WI38 (cell line): ENCODE results near the gene CAMLG.
"Not testable (repeated sequence)": the region's sequence is repeated elsewhere in the genome, so short reads cannot be mapped to it uniquely, and the experiment has no call there.

Experiments
- H3K4me3 ChIP-seq: 2 replicates; pipeline ENCODE4 v1.5.1; 2011; ENCODE audit warnings: low read depth, mild to moderate bottlenecking, control low read depth, low read length
- CTCF ChIP-seq: IDR thresholded peaks from 2 replicates; pipeline ENCODE4 v1.5.1; 2012; ENCODE audit warnings: low read depth, mild to moderate bottlenecking, control low read depth, low read length

CAMLG gene

GRCh38 chr5:134758176-134758503 lies 19.8 kb downstream of the CAMLG start:
- no peak for TF ChIP-seq CTCF
- H3K4me3 ChIP-seq, result peak overlapping the region; percentile 96

- peak; percentile 64 for TF ChIP-seq CTCF
- H3K4me3 ChIP-seq, result peak within 1 kb of the TSS; percentile 96
Measured at GRCh38 chr5:134758504-134759341, 20.4 kb downstream of the CAMLG start, which contains the start of gene DDX46. TSS of gene DDX46 (plus strand) at chr5:134758779. CDS start at chr5:134758939, 160 bp downstream.

DNA sequence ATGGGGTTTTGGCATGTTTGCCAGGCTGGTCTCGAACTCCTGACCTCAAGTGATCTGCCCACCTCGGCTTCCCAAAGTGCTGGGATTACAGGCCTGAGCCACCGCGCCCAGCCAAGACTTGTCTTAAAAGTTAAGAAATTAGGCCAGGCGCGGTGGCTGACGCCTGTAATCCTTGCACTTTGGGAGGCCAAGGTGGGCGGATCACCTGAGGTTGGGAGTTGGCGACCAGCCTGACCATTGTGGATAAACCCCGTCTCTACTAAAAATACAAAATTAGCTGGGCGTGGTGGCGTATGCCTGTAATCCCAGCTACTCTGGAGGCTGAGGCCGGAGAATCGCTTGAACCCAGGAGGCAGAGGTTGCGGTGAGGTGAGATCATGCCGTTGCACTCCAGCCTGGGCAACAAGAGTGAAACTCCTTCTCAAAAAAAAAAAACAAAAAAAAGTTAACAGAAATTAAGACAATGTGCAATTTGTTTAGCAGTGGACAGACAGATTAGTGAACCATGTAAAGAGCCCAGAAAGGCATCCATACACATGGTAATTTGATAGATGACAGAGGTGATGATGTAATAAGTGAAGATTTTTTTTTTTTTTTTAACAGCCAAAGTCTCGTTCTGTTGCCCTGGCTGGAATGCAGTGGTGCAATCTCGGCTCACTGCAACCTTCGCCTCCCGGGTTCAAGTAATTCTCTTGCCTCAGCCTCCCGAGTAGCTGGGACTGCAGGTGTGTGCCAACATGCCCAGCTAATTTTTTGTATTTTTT lies 29.4 kb downstream of the CAMLG start:
- not testable (repeated sequence) for H3K4me3 ChIP-seq

GRCh38 chr5:134769206-134769605 lies 30.9 kb downstream of the CAMLG start:
- no peak overlapping the region for H3K4me3 ChIP-seq
- no peak for TF ChIP-seq CTCF

GRCh38 chr5:134772461-134773125 lies 34.2 kb downstream of the CAMLG start:
- H3K4me3 ChIP-seq, result no peak overlapping the region
- TF ChIP-seq CTCF, result no peak

- no peak overlapping the region for H3K4me3 ChIP-seq
- TF ChIP-seq CTCF, result no peak
Measured at GRCh38 chr5:134777366-134777765, 39.0 kb downstream of the CAMLG start.

DNA sequence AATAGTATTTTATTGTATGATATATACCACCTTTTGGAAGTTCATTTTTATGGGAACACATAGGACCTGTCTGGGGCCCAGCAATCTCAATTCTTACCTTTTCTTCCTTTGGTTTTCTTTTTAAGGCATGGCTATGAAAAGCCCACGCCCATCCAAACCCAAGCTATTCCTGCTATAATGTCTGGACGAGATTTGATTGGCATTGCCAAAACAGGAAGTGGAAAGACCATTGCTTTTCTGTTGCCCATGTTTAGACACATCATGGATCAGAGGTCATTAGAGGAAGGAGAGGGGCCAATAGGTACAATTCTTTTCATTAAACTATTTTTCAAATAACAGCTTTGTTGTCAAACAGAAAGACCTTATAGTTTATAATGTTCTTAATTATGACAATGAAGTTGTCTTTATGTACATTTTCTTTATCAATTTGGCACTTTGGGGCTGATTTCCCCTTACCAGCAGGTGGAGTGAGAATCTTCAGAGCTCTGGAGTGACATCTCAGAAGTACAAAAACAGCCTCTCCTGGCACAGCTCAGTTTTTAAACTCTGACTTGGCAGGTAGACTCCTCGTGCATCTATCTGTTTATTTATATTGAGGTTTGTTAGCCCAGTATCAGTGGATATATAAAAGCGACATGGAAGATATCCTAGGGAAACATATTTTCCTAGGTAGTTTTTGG lies 46.0 kb downstream of the CAMLG start:
- no peak overlapping the region for H3K4me3 ChIP-seq
- no peak for TF ChIP-seq CTCF
